HepG2 (cell line): ENCODE data around the gene GABRG3. TPM values are rescaled to one million over a fixed set of nuclear protein-coding genes. Genes with fewer than 3 reads are reported as not detected.

ENCODE experiments used
- ATAC-seq: fragments of 200-7000 bp; cut with Tn5 transposase; 3 replicates; pipeline ENCODE4 v1.9.1; 2020; ENCODE audit warnings: mild to moderate bottlenecking, moderate library complexity
- BruUV-seq: library from RNA; stranded (reverse); fragments of 400-500 nt; replicated peaks from 2 replicates; lab custom pipeline; 2021; lab: Mats Ljungman, UMichigan
- CTCF ChIA-PET: fragments of 300-600 bp; formaldehyde crosslinking; extraction: SDS; loops from one replicate; lab custom pipeline; 2021; ENCODE audit warnings: low total read pairs, inconsistent platforms, low intra/inter-chr PET ratio; lab: Yijun Ruan, JAX
- POLR2A ChIA-PET: fragments of 350-600 bp; sonication (Branson Sonifier 250); formaldehyde crosslinking; loops from one replicate; lab custom pipeline; 2020; ENCODE audit warnings: antibody characterized with exemption, inconsistent platforms; lab: Yijun Ruan, JAX
- DNase-seq: peaks from one replicate; pipeline ENCODE4 v3.0.0-alpha.2; 2015; ENCODE audit warnings: low spot score
- FAIRE-seq: peaks from 3 replicates; lab custom pipeline; 2011; peaks lifted over from hg19 to GRCh38; lab: Jason Lieb, UNC
- H2AFZ ChIP-seq: one replicate; pipeline ENCODE4 v1.6.1; 2011; ENCODE audit warnings: low read length, inconsistent platforms
- H3K27ac ChIP-seq: fragments of 300-600 bp; 3 replicates; pipeline ENCODE4 v1.8.0; 2011; ENCODE audit warnings: mixed run types, mild to moderate bottlenecking, mixed read lengths, low read length, inconsistent platforms; ENCODE audit not compliant: insufficient read depth; ENCODE audit errors: extremely low read length
- H3K27me3 ChIP-seq, 2 experiments: fragments of 200-600 bp in 1 of 2; 2 replicates in 1 of 2; 3 replicates in 1 of 2; pipeline versions ENCODE4 v1.6.0 to v1.8.0; 2011; ENCODE audit warnings: low read length in 2 of 2, mild to moderate bottlenecking in 2 of 2, moderate library complexity in 2 of 2, inconsistent platforms in 1 of 2; ENCODE audit not compliant: insufficient read depth in 2 of 2, control insufficient read depth in 1 of 2
- H3K36me3 ChIP-seq, 2 experiments: fragments of 200-600 bp in 1 of 2; replicated peaks in 1 of 2; 2 replicates in 1 of 2; 3 replicates in 1 of 2; pipeline versions ENCODE4 v1.5.1 to v1.8.0; 2011; ENCODE audit warnings: low read length in 2 of 2, inconsistent platforms in 1 of 2; ENCODE audit not compliant: insufficient read depth in 2 of 2, control insufficient read depth in 1 of 2
- H3K4me1 ChIP-seq: 2 replicates; pipeline ENCODE4 v1.5.1; 2012; ENCODE audit warnings: low read length, inconsistent platforms; ENCODE audit not compliant: insufficient read depth
- H3K4me2 ChIP-seq: 2 replicates; pipeline ENCODE4 v1.6.0; 2011; ENCODE audit warnings: low read depth, low read length, inconsistent platforms
- H3K4me3 ChIP-seq, 3 experiments: fragments of 200-600 bp in 1 of 3; sonication (generic), shearing (Covaris generic) in 1 of 3; replicated peaks in 1 of 3; 2 replicates each; pipeline ENCODE4 v1.5.1; 2011 to 2016; ENCODE audit warnings: low read length in 3 of 3, inconsistent platforms in 2 of 3, low read depth in 2 of 3, mild to moderate bottlenecking in 2 of 3, control low read depth in 1 of 3, mixed read lengths in 1 of 3; ENCODE audit not compliant: insufficient read depth in 1 of 3
- H3K79me2 ChIP-seq: one replicate; pipeline ENCODE4 v1.6.1; 2011; ENCODE audit warnings: low read length, inconsistent platforms; ENCODE audit not compliant: insufficient read depth
- H3K9ac ChIP-seq: 2 replicates; pipeline ENCODE4 v1.6.0; 2011; ENCODE audit warnings: mild to moderate bottlenecking, low read depth, low read length, inconsistent platforms; ENCODE audit not compliant: insufficient read depth
- H3K9me3 ChIP-seq: 2 replicates; pipeline ENCODE4 v1.5.1; 2012; ENCODE audit warnings: mild to moderate bottlenecking, low read length
- H4K20me1 ChIP-seq: 2 replicates; pipeline ENCODE4 v1.6.0; 2011; ENCODE audit warnings: inconsistent platforms, mild to moderate bottlenecking, low read length, moderate library complexity; ENCODE audit not compliant: insufficient read depth
- DNMT1 ChIP-seq: sonication (generic); formaldehyde crosslinking; IDR thresholded peaks from 2 replicates; pipeline ENCODE4 v1.5.1; 2020; ENCODE audit warnings: mild to moderate bottlenecking, missing genetic modification reagents
- ISX ChIP-seq: sonication (generic); formaldehyde crosslinking; conservative IDR thresholded peaks from 2 replicates; pipeline ENCODE4 v1.5.0; 2020; ENCODE audit warnings: missing genetic modification reagents
- NFAT5 ChIP-seq: sonication (generic); formaldehyde crosslinking; IDR thresholded peaks from 2 replicates; pipeline ENCODE4 v1.4.0; 2020; ENCODE audit warnings: missing genetic modification reagents
- PRPF4 ChIP-seq: fragments of 200-400 bp; formaldehyde crosslinking; IDR thresholded peaks from 2 replicates; pipeline ENCODE4 v1.6.1; 2016; ENCODE audit warnings: low read length, low read depth; ENCODE audit not compliant: poor library complexity, severe bottlenecking
- ZHX1 ChIP-seq: sonication (generic); formaldehyde crosslinking; IDR thresholded peaks from 2 replicates; pipeline ENCODE4 v1.8.1; 2022; ENCODE audit warnings: low read depth, mild to moderate bottlenecking, missing genetic modification reagents
- ZNF589 ChIP-seq: sonication (generic); formaldehyde crosslinking; conservative IDR thresholded peaks from 2 replicates; pipeline ENCODE4 v1.8.0; 2022; ENCODE audit warnings: mild to moderate bottlenecking, moderate library complexity, missing genetic modification reagents
- WGBS: methylation state at CpG from one replicate; pipeline ENCODE4 v1.1.6; 2017; ENCODE audit warnings: low lambda C conversion rate; 5-methylcytosine and 5-hydroxymethylcytosine counted together
- in situ Hi-C: cut with HindIII; loops from 2 replicates; pipeline ENCODE4 v1.10.0; 2017; ENCODE audit warnings: low pct_unique_long_range_greater_than_20kb; ENCODE audit not compliant: extremely low pct_ligation_motif_present
- intact Hi-C: fragments of 100-400 bp; cut with micrococcal nuclease; formaldehyde crosslinking; loops from one replicate; pipeline ENCODE4 v1.10.0; 2022; ENCODE audit not compliant: unreplicated experiment
- polyA plus RNA-seq, 8 experiments: library from polyadenylated mRNA; depleted of rRNA in 3 of 8; stranded (reverse) in 7 of 8; unstranded in 1 of 8; fragments of >200 nt; fragmentation: Illumina TruSeq in 4 of 8; extraction: Trizol in 4 of 8; gene quantifications; 2 replicates each; pipeline versions ENCODE4 v1.2.1 to v1.2.3, GENCODE V29; 2011 to 2016; ENCODE audit warnings: low read depth in 4 of 8, missing spikeins in 1 of 8, mixed read lengths in 1 of 8; ENCODE audit not compliant: insufficient read depth in 1 of 8
- total RNA-seq, 5 experiments: library from RNA; depleted of rRNA; stranded (reverse); fragments of >200 nt; fragmentation: Illumina TruSeq; extraction: Trizol; gene quantifications; 2 replicates each; pipeline ENCODE4 v1.2.3, GENCODE V29; 2016; ENCODE audit warnings: low read depth in 1 of 5

The GABRG3 gene
- total and polyA plus RNA-seq, 2 of the 13 experiments (the other 11 are each of a cell fraction or from before 2014, with no cell fraction given), result not detected

- no peak for TF ChIP-seq ZHX1 (CRISPR knock-in tag)
These were observed 509.2 kb downstream of the GABRG3 start (continued) for GRCh38 chr15:27480141-27480530.

- no peaks in the 10 kb centered on the region for H3K4me1 ChIP-seq
- CTCF ChIA-PET, result no interaction called here
- no peaks in the 10 kb centered on the region for H3K27me3 ChIP-seq
- no TSS peak for BruUV-seq
- no peak overlapping the region for H3K4me2 ChIP-seq
- TF ChIP-seq ZNF589 (CRISPR knock-in tag), result no peak
- TF ChIP-seq PRPF4, result no peak
- TF ChIP-seq DNMT1 (CRISPR knock-in tag), result no peak
- no peak for TF ChIP-seq ISX (CRISPR knock-in tag)
- TF ChIP-seq NFAT5, result no peak
- POLR2A ChIA-PET, result no interaction called here
- 0% methylated on average over 3 of the region's 3 CpGs for WGBS
- H3K27ac ChIP-seq, result no peak overlapping the region
- intact Hi-C loops, result no loop called here
- H2AFZ ChIP-seq, result no peak overlapping the region
- H3K9me3 ChIP-seq, result peaks cover 80% of the 10 kb centered on the region
- no peaks in the 10 kb centered on the region for H4K20me1 ChIP-seq
- no peak overlapping the region for H3K4me3 ChIP-seq
- H3K79me2 ChIP-seq, result no peaks in the 10 kb centered on the region
- H3K36me3 ChIP-seq, result no peaks in the 10 kb centered on the region
- ATAC-seq (no peak), DNase-seq (no peak), FAIRE-seq (no peak)
- H3K9ac ChIP-seq, result no peak overlapping the region
- in situ Hi-C loops, result no loop called here
These were observed 509.7 kb downstream of the GABRG3 start for GRCh38 chr15:27480642-27481041.
